Endothelial cell of umbilical vein (primary cell): ENCODE data around the gene SF3B1. TPM values are rescaled to one million over a fixed set of nuclear protein-coding genes. Genes with fewer than 3 reads are reported as not detected.

ENCODE experiments used
- BruUV-seq: library from RNA; stranded (reverse); fragments of 400-500 nt; replicated peaks from 2 replicates; lab custom pipeline; 2021; lab: Mats Ljungman, UMichigan
- CTCF ChIA-PET: fragments of 300-600, 350-600 bp; sonication (Branson Sonifier 250); formaldehyde crosslinking; loops from one replicate; lab custom pipeline; 2021; ENCODE audit warnings: antibody characterized with exemption, inconsistent platforms; lab: Charles Lee
- POLR2A ChIA-PET: fragments of 300-600, 350-600 bp; sonication (Branson Sonifier 250); formaldehyde crosslinking; loops from one replicate; lab custom pipeline; 2021; ENCODE audit warnings: antibody characterized with exemption, inconsistent platforms; lab: Charles Lee
- DNase-seq: peaks from one replicate; pipeline ENCODE4 v3.0.0-alpha.2; 2011; ENCODE audit warnings: low read depth, low spot score
- FAIRE-seq: peaks from 2 replicates; lab custom pipeline; 2011; peaks lifted over from hg19 to GRCh38; lab: Jason Lieb, UNC
- H2AFZ ChIP-seq: 2 replicates; pipeline ENCODE4 v1.6.0; 2012; ENCODE audit warnings: low read depth, low read length, control low read depth, inconsistent platforms
- H3K27ac ChIP-seq: 2 replicates; pipeline ENCODE4 v1.5.1; 2011; ENCODE audit warnings: low read depth, mild to moderate bottlenecking, control low read depth, low read length, moderate library complexity; ENCODE audit not compliant: insufficient read depth
- H3K27me3 ChIP-seq, 2 experiments: 2 replicates each; pipeline versions ENCODE4 v1.6.0 to v1.6.1; 2011; ENCODE audit warnings: low read length in 2 of 2, mixed read lengths in 1 of 2; ENCODE audit not compliant: control insufficient read depth in 2 of 2, insufficient read depth in 2 of 2
- H3K36me3 ChIP-seq, 2 experiments: 2 replicates in 1 of 2; 3 replicates in 1 of 2; pipeline ENCODE4 v1.5.1; 2011; ENCODE audit warnings: low read length in 2 of 2, mild to moderate bottlenecking in 1 of 2, moderate library complexity in 1 of 2; ENCODE audit not compliant: control insufficient read depth in 2 of 2, insufficient read depth in 2 of 2; ENCODE audit errors: extremely low read depth in 1 of 2
- H3K4me1 ChIP-seq: 3 replicates; pipeline ENCODE4 v1.5.1; 2011; ENCODE audit warnings: mild to moderate bottlenecking, low read length; ENCODE audit not compliant: control insufficient read depth, insufficient read depth; ENCODE audit errors: extremely low read depth
- H3K4me2 ChIP-seq: 2 replicates; pipeline ENCODE4 v1.6.1; 2011; ENCODE audit warnings: low read length, control low read depth, mixed read lengths; ENCODE audit not compliant: insufficient read depth
- H3K4me3 ChIP-seq, 3 experiments: fragments of 200-600 bp in 1 of 3; sonication (generic), shearing (Covaris generic) in 1 of 3; replicated peaks in 1 of 3; 2 replicates each; pipeline ENCODE4 v1.5.1; 2011 to 2016; ENCODE audit warnings: control low read depth in 3 of 3, low read length in 3 of 3, mild to moderate bottlenecking in 2 of 3, inconsistent platforms in 1 of 3, low read depth in 1 of 3, moderate library complexity in 1 of 3; ENCODE audit not compliant: insufficient read depth in 1 of 3
- H3K79me2 ChIP-seq: 2 replicates; pipeline ENCODE4 v1.6.0; 2012; ENCODE audit warnings: low read length, inconsistent platforms; ENCODE audit not compliant: control insufficient read depth, insufficient read depth
- H3K9ac ChIP-seq: replicated peaks from 2 replicates; pipeline ENCODE3; 2011; ENCODE audit warnings: low read length, control low read depth; ENCODE audit not compliant: insufficient read depth; ENCODE audit errors: extremely low read depth
- H3K9me1 ChIP-seq: replicated peaks from 3 replicates; pipeline ENCODE4 v1.6.0; 2011; ENCODE audit warnings: mild to moderate bottlenecking, low read length; ENCODE audit not compliant: control insufficient read depth, insufficient read depth; ENCODE audit errors: extremely low read depth
- H3K9me3 ChIP-seq: replicated peaks from 2 replicates; pipeline ENCODE4 v1.5.1; 2012; ENCODE audit warnings: low read length, inconsistent platforms; ENCODE audit not compliant: control insufficient read depth, insufficient read depth
- H4K20me1 ChIP-seq: replicated peaks from 2 replicates; pipeline ENCODE3; 2011; ENCODE audit warnings: mild to moderate bottlenecking, low read length; ENCODE audit not compliant: control insufficient read depth, insufficient read depth; ENCODE audit errors: extremely low read depth
- CTCF ChIP-seq, 2 donors: IDR thresholded peaks; 1 replicate in 1 of 2; 2 replicates in 1 of 2; pipeline ENCODE4 v1.5.1; 2011; ENCODE audit warnings: low read length in 2 of 2, mild to moderate bottlenecking in 2 of 2, moderate library complexity in 2 of 2, control low read depth in 1 of 2, inconsistent platforms in 1 of 2, low read depth in 1 of 2; ENCODE audit not compliant: insufficient read depth in 1 of 2; ENCODE audit errors: extremely low read depth in 1 of 2
- EZH2 ChIP-seq: IDR thresholded peaks from 2 replicates; pipeline ENCODE4 v1.6.1; 2012; ENCODE audit warnings: borderline replicate concordance, low read depth, mild to moderate bottlenecking, moderate library complexity, low read length, inconsistent platforms; ENCODE audit not compliant: severe bottlenecking
- FOS ChIP-seq: IDR thresholded peaks from 2 replicates; pipeline ENCODE4 v1.6.1; 2011; ENCODE audit warnings: mild to moderate bottlenecking, low read length, moderate library complexity, borderline replicate concordance; ENCODE audit not compliant: insufficient read depth
- GATA2 ChIP-seq: IDR thresholded peaks from 2 replicates; pipeline ENCODE4 v1.7.0; 2011; ENCODE audit warnings: low read depth, mild to moderate bottlenecking, moderate library complexity, mixed read lengths, low read length; ENCODE audit not compliant: insufficient read length, insufficient read depth
- JUN ChIP-seq: IDR thresholded peaks from 2 replicates; pipeline ENCODE4 v1.6.1; 2011; ENCODE audit warnings: borderline replicate concordance, low read depth; ENCODE audit not compliant: insufficient read length, insufficient read depth
- MYC ChIP-seq: IDR thresholded peaks from one replicate; pipeline ENCODE4 v1.6.1; 2011; ENCODE audit warnings: mild to moderate bottlenecking, low read depth, low read length
- POLR2A ChIP-seq: IDR thresholded peaks from 2 replicates; pipeline ENCODE4 v1.6.1; 2012; ENCODE audit warnings: low read depth, mild to moderate bottlenecking, control low read depth, low read length
- POLR2AphosphoS5 ChIP-seq: IDR thresholded peaks from 2 replicates; pipeline ENCODE4 v1.6.1; 2012; ENCODE audit warnings: low read depth, mild to moderate bottlenecking, control low read depth, low read length, moderate library complexity; ENCODE audit not compliant: insufficient read depth
- dilution Hi-C: fragments of 300-500 bp; cut with MboI; formaldehyde crosslinking; loops from one replicate; pipeline ENCODE4 v1.15.0; 2019; ENCODE audit warnings: low sequenced_read_pairs; ENCODE audit not compliant: extremely low pct_ligation_motif_present
- intact Hi-C: fragments of 100-400 bp; cut with micrococcal nuclease; formaldehyde crosslinking; loops from one replicate; pipeline ENCODE4 v1.10.0; 2022
- polyA plus RNA-seq, 4 experiments: library from polyadenylated mRNA; depleted of rRNA in 3 of 4; stranded (reverse) in 3 of 4; unstranded in 1 of 4; fragments of >200 nt; gene quantifications; 2 replicates each; pipeline versions ENCODE4 v1.2.1 to v1.2.3, GENCODE V29; 2011 to 2012; ENCODE audit warnings: missing spikeins in 1 of 4
- total RNA-seq: library from RNA; stranded (reverse); gene quantifications from 2 replicates; pipeline ENCODE4 v1.2.3, GENCODE V29; 2021
- TF ChIP-seq, protein P1 (sequence below): IDR thresholded peaks from 2 replicates; pipeline ENCODE4 v1.6.1; 2011; ENCODE audit not compliant: insufficient read depth, insufficient read length

The SF3B1 gene
- total and polyA plus RNA-seq, 2 donors (not counting 3 experiments of a cell fraction or from before 2014, with no cell fraction given) = 234 to 321 TPM

GRCh38 chr2:197435598-197436420, 981 bp upstream of the SF3B1 start:
- H3K36me3 ChIP-seq = no peaks in the 10 kb centered on the region
- peak overlapping the region; percentile 96 for H3K27ac ChIP-seq
- no peak for DNase-seq
- H3K9me1 ChIP-seq = no peaks in the 10 kb centered on the region
- no peak for TF ChIP-seq FOS
- TF ChIP-seq MYC = no peak
- no peak for TF ChIP-seq GATA2
- TF ChIP-seq CTCF (IDR thresholded peaks at IDR 0.05; ENCODE audit: extremely low read depth in 1 of 2, insufficient read depth in 1 of 2, low read depth in 1 of 2, low read length in 2 of 2) = no peak
- no peak for TF ChIP-seq JUN
- TF ChIP-seq POLR2A = no peak
- no peak for TF ChIP-seq EZH2
- TF ChIP-seq, protein P1, sequence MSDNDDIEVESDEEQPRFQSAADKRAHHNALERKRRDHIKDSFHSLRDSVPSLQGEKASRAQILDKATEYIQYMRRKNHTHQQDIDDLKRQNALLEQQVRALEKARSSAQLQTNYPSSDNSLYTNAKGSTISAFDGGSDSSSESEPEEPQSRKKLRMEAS = no peak
- no peak for TF ChIP-seq POLR2AphosphoS5
- peaks cover 7% of the 10 kb centered on the region for H4K20me1 ChIP-seq
- FAIRE-seq = no peak
- no peaks in the 10 kb centered on the region for H3K27me3 ChIP-seq
- CTCF ChIA-PET = interaction anchor here (0.8 to 3.6 kb wide), 5 partner anchors 8 to 164 kb away, joined by 3 to 15 read pairs (median 5); partner anchors contain the start of genes COQ10B, HSPD1 and HSPE1
- intact Hi-C loops (loop anchor here (1.0 to 5.0 kb wide), 4 partner anchors 17 to 861 kb away; partner anchors contain the start of genes COQ10B, HSPE1 and MARS2), dilution Hi-C loops (no loop called here)
- peak overlapping the region; percentile 96 for H3K4me2 ChIP-seq
- peak overlapping the region; percentile 67 to 100 (median 72) for H3K4me3 ChIP-seq
- peak overlapping the region; percentile 97 for H2AFZ ChIP-seq
- H3K4me1 ChIP-seq = peaks cover 19% of the 10 kb centered on the region
- BruUV-seq = no TSS peak
- H3K9me3 ChIP-seq = no peaks in the 10 kb centered on the region
- POLR2A ChIA-PET = interaction anchor here (1.1 to 1.8 kb wide), 6 partner anchors 8 to 64 kb away, joined by 3 to 16 read pairs (median 4); partner anchors contain the start of genes COQ10B, HSPD1 and HSPE1
- H3K79me2 ChIP-seq = peaks cover 40% of the 10 kb centered on the region
- H3K9ac ChIP-seq = peak overlapping the region; percentile 99
